Endodermal cell (in vitro differentiated cells): Measurements from ENCODE around the gene ST3GAL5. TPM values are rescaled to one million over a fixed set of nuclear protein-coding genes. Genes with fewer than 3 reads are reported as not detected.

ENCODE experiments used
- DNase-seq: peaks from one replicate; pipeline ENCODE4 v3.0.0-alpha.2; 2017
- H3K27ac ChIP-seq: 2 replicates; pipeline ENCODE4 v1.5.1; 2013; ENCODE audit warnings: mild to moderate bottlenecking, low read depth, low read length, moderate library complexity
- H3K27me3 ChIP-seq: 2 replicates; pipeline ENCODE4 v1.6.1; 2013; ENCODE audit warnings: mild to moderate bottlenecking, low read length, moderate library complexity; ENCODE audit not compliant: insufficient read depth, control insufficient read depth, poor library complexity, severe bottlenecking
- H3K36me3 ChIP-seq: 2 replicates; pipeline ENCODE4 v1.7.0; 2013; ENCODE audit warnings: mild to moderate bottlenecking, low read length, moderate library complexity; ENCODE audit not compliant: control insufficient read depth, insufficient read depth
- H3K4me1 ChIP-seq: one replicate; pipeline ENCODE4 v1.7.0; 2013; ENCODE audit warnings: low read length; ENCODE audit not compliant: control insufficient read depth, insufficient read depth
- H3K4me3 ChIP-seq: 2 replicates; pipeline ENCODE4 v1.5.1; 2013; ENCODE audit warnings: mild to moderate bottlenecking, low read length, moderate library complexity
- H3K9ac ChIP-seq: 2 replicates; pipeline ENCODE4 v1.6.1; 2013; ENCODE audit warnings: mild to moderate bottlenecking, low read length, moderate library complexity; ENCODE audit not compliant: poor library complexity, severe bottlenecking; ENCODE audit errors: extremely low read depth
- H3K9me3 ChIP-seq: 2 replicates; pipeline ENCODE4 v1.6.1; 2013; ENCODE audit warnings: mild to moderate bottlenecking, low read length, moderate library complexity; ENCODE audit not compliant: control insufficient read depth
- H3K27ac Mint-ChIP-seq: 2 replicates; pipeline ENCODE4 v1.8.0; 2020; ENCODE audit warnings: mixed read lengths
- H3K27me3 Mint-ChIP-seq: 2 replicates; pipeline ENCODE4 v1.8.0; 2021; ENCODE audit warnings: mild to moderate bottlenecking, mixed read lengths; ENCODE audit not compliant: insufficient read depth
- H3K36me3 Mint-ChIP-seq: 2 replicates; pipeline ENCODE4 v1.8.0; 2020; ENCODE audit warnings: low read depth, mixed read lengths
- H3K4me1 Mint-ChIP-seq: 2 replicates; pipeline ENCODE4 v1.8.0; 2020; ENCODE audit warnings: mixed read lengths
- H3K4me3 Mint-ChIP-seq: 2 replicates; pipeline ENCODE4 v1.8.0; 2020; ENCODE audit warnings: mild to moderate bottlenecking, moderate library complexity, mixed read lengths
- H3K9me3 Mint-ChIP-seq: 2 replicates; pipeline ENCODE4 v1.8.0; 2020; ENCODE audit warnings: mild to moderate bottlenecking, mixed read lengths
- CTCF ChIP-seq: fragments of 200-600 bp; sonication (generic); conservative IDR thresholded peaks from 2 replicates; pipeline ENCODE4 v1.5.0; 2021; ENCODE audit warnings: antibody characterized with exemption, mild to moderate bottlenecking
- WGBS, 2 experiments: methylation state at CpG; one replicate each; pipeline versions ENCODE4 v1.1.5 to v1.1.7; 2013; ENCODE audit warnings: missing lambda C conversion rate in 2 of 2, mixed read lengths in 1 of 2; ENCODE audit not compliant: insufficient coverage in 1 of 2, insufficient read length in 1 of 2; 5-methylcytosine and 5-hydroxymethylcytosine counted together
- total RNA-seq, 2 donors: library from RNA; stranded (reverse); fragmentation: NEBNext Ultra II Directional in 1 of 2; extraction: Animal tissue kit (Norgen Biotek cat#: 25700) in 1 of 2; gene quantifications; 2 replicates in 1 of 2; 3 replicates in 1 of 2; pipeline ENCODE4 v1.2.1, GENCODE V29; 2021

The ST3GAL5 gene
- total RNA-seq, 2 donors from 2014 or later = 26.6 to 27.4 TPM

DNA sequence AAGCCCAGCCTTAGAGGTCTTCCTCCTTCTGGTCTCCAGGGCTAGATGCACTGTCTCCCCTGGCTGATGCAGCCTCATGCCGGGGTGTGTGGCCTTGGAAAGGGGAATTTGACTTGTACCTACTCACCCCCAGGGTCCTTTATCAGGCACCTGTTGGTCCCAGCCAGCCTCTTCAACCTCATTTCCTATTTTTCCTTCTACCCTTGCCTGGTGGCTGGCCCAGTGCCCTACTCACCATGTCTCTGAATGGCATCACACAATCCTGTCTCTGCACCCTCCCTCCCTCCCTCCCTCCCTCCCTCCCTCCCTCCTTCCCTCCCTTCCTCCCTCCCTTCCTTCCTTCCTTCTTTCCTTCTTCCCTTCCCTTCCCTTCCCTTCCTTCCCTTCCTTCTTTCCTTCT lies 17.1 kb upstream of the ST3GAL5 start:
- H3K9ac ChIP-seq = no peak overlapping the region
- no peaks in the 10 kb centered on the region for H3K36me3 ChIP-seq
- no peak for TF ChIP-seq CTCF
- Mint-ChIP-seq H3K27me3 (peaks cover 1% of the 10 kb centered on the region), H3K4me3 (no peak overlapping the region), H3K4me1 (peaks cover 5% of the 10 kb centered on the region), H3K27ac (no peak overlapping the region), H3K36me3 (no peaks in the 10 kb centered on the region), H3K9me3 (no peaks in the 10 kb centered on the region)
- H3K27ac ChIP-seq = no peak overlapping the region
- H3K27me3 ChIP-seq = no peaks in the 10 kb centered on the region
- no peak for DNase-seq
- no peak overlapping the region for H3K4me3 ChIP-seq
- WGBS, 2 experiments = 78 to 100% methylated on average over 1 of the region's 1 CpG
- H3K9me3 ChIP-seq = no peaks in the 10 kb centered on the region
- no peaks in the 10 kb centered on the region for H3K4me1 ChIP-seq

GRCh38 chr2:85905187-85905666 lies 16.4 kb upstream of the ST3GAL5 start:
- no peak overlapping the region for H3K9ac ChIP-seq
- no peak overlapping the region for H3K27ac Mint-ChIP-seq
- peaks cover 1% of the 10 kb centered on the region for H3K27me3 Mint-ChIP-seq
- DNase-seq = no peak
- no peaks in the 10 kb centered on the region for H3K4me1 ChIP-seq
- WGBS, 2 experiments = 67 to 89% methylated on average over 2 to 4 of the region's 4 CpGs
- TF ChIP-seq CTCF = no peak
- H3K27ac ChIP-seq = no peak overlapping the region
- H3K9me3 Mint-ChIP-seq = no peaks in the 10 kb centered on the region
- H3K36me3 ChIP-seq = no peaks in the 10 kb centered on the region
- no peak overlapping the region for H3K4me3 ChIP-seq
- H3K27me3 ChIP-seq = no peaks in the 10 kb centered on the region
- peaks cover 5% of the 10 kb centered on the region for H3K4me1 Mint-ChIP-seq
- H3K4me3 Mint-ChIP-seq = no peak overlapping the region
- no peaks in the 10 kb centered on the region for H3K9me3 ChIP-seq
- no peaks in the 10 kb centered on the region for H3K36me3 Mint-ChIP-seq

DNA sequence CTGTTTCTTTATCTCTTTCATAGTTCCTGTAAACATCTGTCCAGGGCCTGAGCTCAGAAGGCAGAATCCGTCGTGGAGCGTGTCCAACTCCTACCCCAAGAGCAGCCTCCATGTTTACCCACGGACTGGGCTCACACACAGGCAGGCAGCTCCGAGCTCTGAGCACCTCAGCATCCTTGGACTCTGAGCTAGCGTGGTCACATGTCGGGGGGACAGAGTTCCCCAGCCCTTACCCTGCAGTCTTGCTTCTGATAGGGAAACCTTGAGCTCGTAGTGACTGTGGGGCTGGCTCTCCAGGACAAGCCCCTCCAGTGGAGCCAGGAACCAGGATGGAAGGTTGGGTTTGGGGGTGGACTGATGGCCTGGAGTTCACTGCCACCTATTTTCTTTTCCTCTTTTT lies 15.1 kb upstream of the ST3GAL5 start:
- no peak for TF ChIP-seq CTCF
- H3K4me1 ChIP-seq = no peaks in the 10 kb centered on the region
- Mint-ChIP-seq H3K4me3 (no peak overlapping the region), H3K4me1 (peaks cover 5% of the 10 kb centered on the region), H3K36me3 (no peaks in the 10 kb centered on the region), H3K27me3 (peaks cover 1% of the 10 kb centered on the region), H3K9me3 (no peaks in the 10 kb centered on the region), H3K27ac (no peak overlapping the region)
- no peaks in the 10 kb centered on the region for H3K36me3 ChIP-seq
- H3K9me3 ChIP-seq = peaks cover 2% of the 10 kb centered on the region
- no peak overlapping the region for H3K27ac ChIP-seq
- 91 to 93% methylated on average over 7 to 8 of the region's 8 CpGs for WGBS, 2 experiments
- H3K9ac ChIP-seq = no peak overlapping the region
- no peaks in the 10 kb centered on the region for H3K27me3 ChIP-seq
- H3K4me3 ChIP-seq = no peak overlapping the region
- DNase-seq = no peak
